ENCODE data around the gene ENOX1.

DNA sequence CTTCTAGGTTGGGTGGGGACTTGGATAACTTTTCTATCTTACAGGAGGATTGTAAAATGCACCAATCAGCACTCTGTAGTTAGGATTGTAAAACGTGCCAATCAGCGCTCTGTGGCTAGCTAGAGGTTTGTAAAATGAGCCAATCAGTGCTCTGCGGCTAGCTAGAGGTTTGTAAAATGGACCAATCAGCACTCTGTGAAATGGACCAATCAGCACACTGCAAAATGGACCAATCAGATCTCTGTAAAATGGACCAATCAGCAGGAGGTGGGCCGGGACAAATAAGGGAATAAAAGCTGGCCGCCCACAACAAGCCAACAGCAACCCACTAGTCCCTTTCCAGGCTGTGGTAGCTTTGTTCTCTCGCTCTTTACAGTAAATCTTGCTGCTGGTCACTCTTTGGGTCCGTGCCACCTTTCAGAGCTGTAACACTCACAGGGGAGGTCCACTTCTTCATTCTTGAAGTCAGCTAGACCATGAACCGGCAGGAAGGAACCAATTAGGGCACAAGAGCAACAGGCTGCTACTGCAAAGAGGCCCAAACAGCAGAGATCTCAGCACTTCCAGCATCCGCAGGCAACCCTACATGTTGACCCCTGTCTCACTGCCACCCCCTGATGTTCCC is 606.6 kb downstream of the ENOX1 start:
- TF ChIP-seq ZNF232 (CRISPR knock-in tag; IDR thresholded peaks at IDR 0.05), result no peak
- no peak for TF ChIP-seq SMAD3 (CRISPR knock-in tag; IDR thresholded peaks at IDR 0.05; ENCODE audit: borderline replicate concordance)
- TF ChIP-seq CREB1 (CRISPR knock-in tag; IDR thresholded peaks at IDR 0.05), result no peak
- no peak for TF ChIP-seq CREM (CRISPR knock-in tag; IDR thresholded peaks at IDR 0.05)
- no peak for TF ChIP-seq CTCF (IDR thresholded peaks at IDR 0.05)
